ENCODE measurements around the gene CEP70.
"Not testable (repeated sequence)": the region's sequence is repeated elsewhere in the genome, so short reads cannot be mapped to it uniquely, and the experiment has no call there.

Gene CEP70

DNA sequence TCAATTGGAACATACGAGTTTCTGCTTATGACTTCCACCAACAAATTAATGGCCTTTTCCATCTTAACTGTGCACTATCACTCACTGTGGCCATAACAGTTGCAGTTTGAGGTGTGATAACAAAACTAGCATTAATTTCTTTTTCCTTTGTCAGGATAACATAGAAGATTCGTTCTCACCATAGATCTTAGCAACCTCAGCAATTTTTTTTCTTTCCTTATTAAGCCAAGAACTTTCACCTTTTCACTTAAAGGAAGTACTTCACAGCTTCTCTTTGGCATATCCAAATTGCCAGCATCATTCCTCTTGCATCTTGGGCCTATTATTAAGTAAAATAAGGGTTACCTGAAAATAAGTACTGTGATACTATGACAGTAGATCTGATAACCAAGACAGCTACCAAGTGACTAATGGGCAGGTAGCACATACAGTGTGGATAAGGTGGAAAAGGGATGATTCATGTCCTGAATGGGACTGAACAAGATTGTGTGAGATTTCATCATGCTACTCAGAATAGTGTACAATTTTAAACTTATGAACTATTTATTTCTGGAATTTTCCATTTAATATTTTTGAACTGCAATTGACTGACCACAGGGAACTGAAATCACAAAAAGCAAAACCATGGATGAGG lies 46.6 kb downstream of the CEP70 start:
- TF ChIP-seq EZH2 (IDR thresholded peaks at IDR 0.05) (no peak), FOXP2 (optimal IDR thresholded peaks at IDR 0.05; ENCODE audit: control extremely low read depth, extremely low read length, insufficient read depth) (no peak), POLR2AphosphoS5 (IDR thresholded peaks at IDR 0.05; ENCODE audit: borderline replicate concordance, low read depth, low read length) (no peak)
- Histone ChIP-seq H3K4me3 (no peak overlapping the region), H3K27ac (no peak overlapping the region), H3K9me3 (ENCODE audit: low read depth, low read length) (peaks cover 9% of the 10 kb centered on the region; the same call in 1 of the 2 replicates), H3K36me3 (ENCODE audit: insufficient read depth, low read length) (no peaks in the 10 kb centered on the region), H3K9ac (ENCODE audit: insufficient read length) (no peak overlapping the region)
- no peak for DNase-seq (ENCODE audit: low read depth, low spot score)

DNA sequence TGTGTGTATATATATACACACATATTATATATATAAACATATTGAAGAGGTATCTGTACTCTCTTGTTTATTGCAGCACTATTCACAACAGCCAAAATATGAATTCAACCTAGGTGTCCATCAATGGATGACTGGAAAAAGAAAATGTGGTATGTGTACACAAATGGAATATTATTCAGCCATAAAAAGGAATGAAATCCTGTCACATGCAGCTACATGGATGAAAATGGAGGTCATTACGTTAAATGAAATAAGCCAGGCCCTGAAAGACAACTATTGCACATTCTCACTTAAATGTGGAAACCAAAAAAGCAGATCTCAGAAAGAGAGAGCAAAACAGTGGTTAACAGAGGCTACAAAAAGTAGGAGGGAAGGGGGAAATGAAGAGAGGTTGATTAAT lies 49.5 kb downstream of the CEP70 start:
- no peak for TF ChIP-seq POLR2AphosphoS5 (IDR thresholded peaks at IDR 0.05; ENCODE audit: borderline replicate concordance, low read depth, low read length)
- TF ChIP-seq FOXP2 (optimal IDR thresholded peaks at IDR 0.05; ENCODE audit: control extremely low read depth, extremely low read length, insufficient read depth) = no peak
- no peak for TF ChIP-seq EZH2 (IDR thresholded peaks at IDR 0.05)
- Histone ChIP-seq H3K36me3 (ENCODE audit: insufficient read depth, low read length) (no peaks in the 10 kb centered on the region), H3K9ac (ENCODE audit: insufficient read length) (no peak overlapping the region), H3K4me3 (no peak overlapping the region), H3K9me3 (ENCODE audit: low read depth, low read length) (peaks cover 8% of the 10 kb centered on the region; the same call in 1 of the 2 replicates), H3K27ac (no peak overlapping the region)
- DNase-seq (ENCODE audit: low read depth, low spot score) = no peak

DNA sequence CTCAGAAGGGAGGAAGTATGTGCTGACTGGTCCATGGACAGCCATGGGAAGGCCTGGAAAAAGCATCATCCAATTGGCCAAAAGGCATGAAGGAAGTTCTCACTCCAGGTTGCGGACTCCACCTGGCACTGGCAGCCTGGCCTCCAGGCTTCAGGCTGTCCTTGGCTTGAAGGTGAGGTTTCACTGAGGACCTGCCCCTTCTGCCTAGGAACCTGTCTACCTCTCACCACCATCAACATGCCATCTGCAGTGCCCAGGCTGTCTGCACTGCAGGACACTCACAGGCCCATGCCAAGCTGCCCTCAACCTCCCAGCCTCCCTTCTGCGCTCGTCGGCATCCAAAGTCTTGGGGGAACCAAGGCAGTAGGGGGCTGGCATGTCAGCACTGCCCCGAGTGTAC lies 51.1 kb downstream of the CEP70 start:
- TF ChIP-seq FOXP2 (optimal IDR thresholded peaks at IDR 0.05; ENCODE audit: control extremely low read depth, extremely low read length, insufficient read depth) = no peak
- no peak for TF ChIP-seq POLR2AphosphoS5 (IDR thresholded peaks at IDR 0.05; ENCODE audit: borderline replicate concordance, low read depth, low read length)
- TF ChIP-seq EZH2 (IDR thresholded peaks at IDR 0.05) = no peak
- H3K4me3 ChIP-seq = no peak overlapping the region

DNA sequence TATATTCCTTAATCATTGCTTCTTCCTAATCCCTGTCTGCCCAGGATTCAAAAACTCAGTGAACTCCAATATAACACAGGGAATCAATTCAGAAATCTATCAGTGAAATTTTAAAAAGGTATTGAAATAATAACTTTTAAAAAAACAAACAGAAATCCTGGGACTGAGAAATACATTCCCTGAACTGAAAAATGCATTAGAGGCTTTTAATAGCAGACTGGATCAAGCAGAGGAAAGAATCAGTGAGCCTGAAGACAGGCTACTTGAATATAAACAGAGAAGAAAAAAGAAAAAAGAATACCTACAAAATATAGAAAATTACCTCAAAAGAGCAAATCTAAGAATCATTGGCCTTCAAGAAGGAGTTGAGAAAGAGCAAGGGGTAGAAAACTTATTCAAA lies 54.7 kb downstream of the CEP70 start:
- Histone ChIP-seq H3K9ac (ENCODE audit: insufficient read length) (no peak overlapping the region), H3K27ac (no peak overlapping the region), H3K4me3 (no peak overlapping the region), H3K9me3 (ENCODE audit: low read depth, low read length) (no peaks in the 10 kb centered on the region), H3K36me3 (ENCODE audit: insufficient read depth, low read length) (no peaks in the 10 kb centered on the region)
- TF ChIP-seq EZH2 (IDR thresholded peaks at IDR 0.05) (no peak), POLR2AphosphoS5 (IDR thresholded peaks at IDR 0.05; ENCODE audit: borderline replicate concordance, low read depth, low read length) (no peak), FOXP2 (optimal IDR thresholded peaks at IDR 0.05; ENCODE audit: control extremely low read depth, extremely low read length, insufficient read depth) (no peak)
- DNase-seq (ENCODE audit: low read depth, low spot score) = no peak

More for the DNA sequence above, 51.1 kb downstream of the CEP70 start:
- Histone ChIP-seq H3K36me3 (ENCODE audit: insufficient read depth, low read length) (no peaks in the 10 kb centered on the region), H3K9ac (ENCODE audit: insufficient read length) (no peak overlapping the region), H3K27ac (no peak overlapping the region), H3K9me3 (ENCODE audit: low read depth, low read length) (0 out of 2 replicates have a peak, but pooled peaks cover under 1% of the 10 kb centered on the region)
- no peak for DNase-seq (ENCODE audit: low read depth, low spot score)

DNA sequence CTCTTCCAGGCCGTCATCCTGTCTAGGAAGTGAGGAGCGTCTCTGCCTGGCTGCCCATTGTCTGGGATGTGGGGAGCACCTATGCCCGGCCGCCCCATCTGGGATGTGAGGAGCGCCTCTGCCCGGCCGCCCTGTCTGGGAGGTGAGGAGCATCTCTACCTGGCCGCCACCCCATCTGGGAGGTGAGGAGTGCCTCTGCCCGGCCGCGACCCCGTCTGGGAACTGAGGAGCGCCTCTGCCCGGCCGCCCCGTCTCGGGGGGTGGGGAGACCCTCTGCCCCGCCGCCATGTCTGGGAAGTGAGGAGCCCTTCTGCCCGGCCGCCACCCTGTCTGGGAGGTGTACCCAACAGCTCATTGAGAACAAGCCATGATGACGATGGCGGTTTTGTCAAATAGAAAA lies 72.6 kb downstream of the CEP70 start:
- not testable (repeated sequence) for H3K36me3 ChIP-seq (ENCODE audit: insufficient read depth, low read length); H3K9me3 ChIP-seq (ENCODE audit: low read depth, low read length); H3K9ac ChIP-seq (ENCODE audit: insufficient read length); H3K4me3 ChIP-seq; H3K27ac ChIP-seq; DNase-seq (ENCODE audit: low read depth, low spot score)

DNA sequence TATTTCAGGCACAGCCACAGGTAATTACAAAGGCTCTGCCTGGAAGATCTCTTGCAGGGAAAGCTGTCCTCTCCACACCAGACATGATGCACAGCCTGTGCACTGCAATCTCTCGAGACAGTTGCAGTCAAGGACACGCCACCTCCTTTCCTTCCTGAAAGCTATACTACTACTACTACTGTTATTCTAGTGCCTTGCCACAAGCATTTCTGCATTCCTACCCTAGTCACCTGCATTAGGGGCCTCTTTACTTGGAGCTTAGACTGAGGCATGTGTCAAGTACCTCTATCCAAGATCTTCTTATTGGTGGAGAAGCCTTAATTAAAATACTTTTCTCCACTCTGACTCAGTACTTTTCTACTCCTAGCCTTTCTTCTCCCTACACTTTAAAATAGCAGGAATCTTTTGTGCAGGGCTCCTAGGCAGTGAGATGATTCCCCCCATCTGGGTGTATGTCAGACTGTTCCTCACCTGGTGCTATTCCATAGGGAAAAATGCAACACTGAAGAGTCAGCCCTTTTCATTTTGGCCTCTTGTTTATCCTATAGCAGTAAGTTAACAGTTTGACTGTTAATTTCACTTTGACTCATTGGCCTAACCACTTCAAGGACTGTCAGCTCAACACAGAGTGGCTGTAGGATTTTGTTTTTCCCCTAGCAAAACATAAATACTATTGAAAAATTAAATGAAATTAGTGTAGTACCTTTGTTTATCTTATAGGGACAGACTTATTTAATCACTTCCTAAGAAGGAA lies 80.8 kb downstream of the CEP70 start:
- Histone ChIP-seq H3K4me3 (no peak overlapping the region), H3K9me3 (ENCODE audit: low read depth, low read length) (no peaks in the 10 kb centered on the region), H3K9ac (ENCODE audit: insufficient read length) (no peak overlapping the region), H3K27ac (no peak overlapping the region), H3K36me3 (ENCODE audit: insufficient read depth, low read length) (no peaks in the 10 kb centered on the region)
- no peak for TF ChIP-seq FOXP2 (optimal IDR thresholded peaks at IDR 0.05; ENCODE audit: control extremely low read depth, extremely low read length, insufficient read depth)
- TF ChIP-seq EZH2 (IDR thresholded peaks at IDR 0.05) = no peak
- TF ChIP-seq POLR2AphosphoS5 (IDR thresholded peaks at IDR 0.05; ENCODE audit: borderline replicate concordance, low read depth, low read length) = no peak
- no peak for DNase-seq (ENCODE audit: low read depth, low spot score)

DNA sequence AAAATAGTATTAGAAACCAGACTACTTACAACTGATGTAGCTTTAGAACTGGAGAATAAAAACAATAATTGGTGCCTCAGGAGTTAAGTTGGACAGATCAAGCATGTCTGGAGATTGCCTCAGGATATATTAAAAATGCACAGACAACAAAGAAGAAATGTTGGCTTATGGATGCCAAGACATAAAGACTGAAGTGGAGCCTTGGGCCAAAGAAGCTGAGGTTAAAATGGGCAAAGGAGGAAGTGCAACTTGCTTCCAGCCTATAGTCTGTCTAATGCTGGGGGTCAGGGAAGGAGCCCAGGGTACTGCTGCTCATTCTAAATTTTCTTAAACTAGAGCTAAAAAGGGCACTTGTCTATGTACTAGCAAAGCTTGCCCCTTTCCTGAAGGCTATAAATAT lies 82.1 kb downstream of the CEP70 start:
- no peak overlapping the region for H3K27ac ChIP-seq
- H3K9me3 ChIP-seq (ENCODE audit: low read depth, low read length) = no peaks in the 10 kb centered on the region
- no peak for TF ChIP-seq FOXP2 (optimal IDR thresholded peaks at IDR 0.05; ENCODE audit: control extremely low read depth, extremely low read length, insufficient read depth)
- no peak for TF ChIP-seq EZH2 (IDR thresholded peaks at IDR 0.05)
- TF ChIP-seq POLR2AphosphoS5 (IDR thresholded peaks at IDR 0.05; ENCODE audit: borderline replicate concordance, low read depth, low read length) = no peak
- H3K9ac ChIP-seq (ENCODE audit: insufficient read length) = no peak overlapping the region
- no peaks in the 10 kb centered on the region for H3K36me3 ChIP-seq (ENCODE audit: insufficient read depth, low read length)
- DNase-seq (ENCODE audit: low read depth, low spot score) = no peak
- H3K4me3 ChIP-seq = no peak overlapping the region

DNA sequence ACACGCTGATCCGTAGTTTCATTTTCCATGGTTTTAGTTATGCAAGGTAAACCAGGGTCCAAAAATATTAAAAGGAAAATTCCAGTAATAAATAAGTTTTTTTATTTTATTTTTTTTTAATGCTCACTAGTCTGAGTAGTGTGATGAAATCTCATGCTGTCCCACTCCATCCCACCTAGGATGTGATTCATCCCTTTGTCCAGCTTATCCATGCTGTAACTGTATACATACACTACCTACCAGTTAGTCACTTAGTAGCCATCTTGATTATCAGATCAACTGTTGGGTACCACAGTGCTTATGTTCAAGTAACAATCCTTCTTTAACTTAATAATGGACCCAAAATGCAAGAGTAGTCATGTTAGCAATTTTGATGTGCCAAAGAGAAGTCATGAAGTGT lies 84.5 kb downstream of the CEP70 start:
- TF ChIP-seq FOXP2 (optimal IDR thresholded peaks at IDR 0.05; ENCODE audit: control extremely low read depth, extremely low read length, insufficient read depth) = no peak
- TF ChIP-seq POLR2AphosphoS5 (IDR thresholded peaks at IDR 0.05; ENCODE audit: borderline replicate concordance, low read depth, low read length) = no peak
- no peak for TF ChIP-seq EZH2 (IDR thresholded peaks at IDR 0.05)
- Histone ChIP-seq H3K9me3 (ENCODE audit: low read depth, low read length) (no peaks in the 10 kb centered on the region), H3K36me3 (ENCODE audit: insufficient read depth, low read length) (no peaks in the 10 kb centered on the region)

More for the DNA sequence above, 84.5 kb downstream of the CEP70 start:
- Histone ChIP-seq H3K27ac (no peak overlapping the region), H3K9ac (ENCODE audit: insufficient read length) (no peak overlapping the region), H3K4me3 (no peak overlapping the region)
- no peak for DNase-seq (ENCODE audit: low read depth, low spot score)
